AG08395 (cell line): ENCODE results near the gene OR6A2.
A peak's percentile ranks its signal among the peaks of the same experiment; 100 is the strongest.

Experiments used
- DNase-seq: peaks from one replicate; pipeline ENCODE4 v3.0.0; 2012; ENCODE audit warnings: mixed read lengths, low spot score

Gene OR6A2

GRCh38 chr11:6755953-6756347 is 43.5 kb downstream of the OR6A2 start:
- no peak for DNase-seq

- peak; percentile 64 for DNase-seq
Observed at GRCh38 chr11:6755303-6755952, 44.1 kb downstream of the OR6A2 start.

GRCh38 chr11:6747097-6747668 is 52.3 kb downstream of the OR6A2 start:
- DNase-seq = no peak

- no peak for DNase-seq
Observed at GRCh38 chr11:6746626-6747025, 52.9 kb downstream of the OR6A2 start.

GRCh38 chr11:6746086-6746618 is 53.3 kb downstream of the OR6A2 start:
- no peak for DNase-seq

- DNase-seq = no peak
Observed at GRCh38 chr11:6745465-6746015, 53.9 kb downstream of the OR6A2 start.

- no peak for DNase-seq
Observed at GRCh38 chr11:6745018-6745417, 54.5 kb downstream of the OR6A2 start.

GRCh38 chr11:6742260-6742659 is 57.2 kb downstream of the OR6A2 start:
- no peak for DNase-seq
